ENCODE results near the gene ADGRB2.

ADGRB2 gene

DNA sequence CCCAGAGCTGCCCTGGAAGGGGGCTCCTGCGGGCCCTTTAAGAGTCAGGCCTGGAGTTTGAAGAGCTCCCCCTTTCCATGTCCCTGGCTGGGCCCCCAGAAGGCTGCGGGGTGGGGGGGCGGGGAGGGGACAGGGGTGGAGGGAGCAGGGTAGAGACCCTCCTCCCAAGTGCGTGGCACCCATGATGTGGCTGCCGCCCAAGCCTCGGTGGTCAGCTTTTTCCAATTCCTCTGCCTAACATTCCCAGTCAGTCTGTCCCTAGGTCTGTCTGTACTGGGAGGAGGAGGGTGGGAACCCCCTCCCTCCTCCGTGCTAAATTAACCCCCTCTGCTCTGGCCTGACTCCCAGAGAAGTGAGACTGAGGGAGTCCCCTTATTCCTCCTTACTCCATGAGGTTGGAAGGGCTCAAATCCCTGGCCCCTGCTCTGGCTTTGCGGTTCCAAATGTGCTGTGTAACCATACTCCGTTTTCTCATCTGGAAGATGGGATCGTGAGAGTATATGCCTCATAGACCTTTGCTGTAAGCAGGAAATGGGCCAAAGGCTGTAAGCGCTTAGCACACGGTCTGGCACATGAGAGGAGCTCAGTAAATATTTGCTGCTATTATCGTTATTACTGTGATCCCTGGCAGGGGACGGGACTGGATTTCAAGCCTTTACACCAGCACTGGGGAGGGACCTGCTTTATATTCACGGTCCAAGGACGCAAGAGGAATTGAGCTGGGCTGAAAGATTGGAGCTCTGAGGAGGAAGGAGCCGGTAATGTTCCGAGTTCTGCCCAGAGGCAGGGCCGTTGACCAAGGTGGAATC lies 59.7 kb downstream of the ADGRB2 start:
- H2BK12ac ChIP-seq (ENCODE audit: low read length): peak overlapping the region; percentile 81
- peak overlapping the region; percentile 76 for H3K4ac ChIP-seq (ENCODE audit: low read depth, low read length)
- peak overlapping the region; percentile 70 for H3K18ac ChIP-seq (ENCODE audit: low read length)
- peak overlapping the region; percentile 23 for H4K12ac ChIP-seq (ENCODE audit: low read depth, low read length)
- peaks cover 47% of the 10 kb centered on the region for H3K79me1 ChIP-seq (ENCODE audit: low read length)
- no CpG with 5 or more reads among the region's 19 CpGs for WGBS (ENCODE audit: extremely low coverage, insufficient coverage, insufficient read length)
- H3K4me3 ChIP-seq (ENCODE audit: low read depth, low read length): peak overlapping the region; percentile 68
- H3K9ac ChIP-seq (ENCODE audit: low read length): no peak overlapping the region
- peak overlapping the region; percentile 67 for H3K4me2 ChIP-seq (ENCODE audit: low read length)
- H3K9me3 ChIP-seq (ENCODE audit: insufficient read depth, low read depth, low read length): no peaks in the 10 kb centered on the region
- peak overlapping the region; percentile 84 for H2BK120ac ChIP-seq (ENCODE audit: insufficient read depth, low read length, poor library complexity)
- peak overlapping the region; percentile 78 for H2BK5ac ChIP-seq (ENCODE audit: low read depth, low read length, poor library complexity)
- H2AK5ac ChIP-seq (ENCODE audit: low read length): peak overlapping the region; percentile 60
- no peaks in the 10 kb centered on the region for H3K27me3 ChIP-seq (ENCODE audit: insufficient read depth, low read length)
- H3K4me1 ChIP-seq (ENCODE audit: control insufficient read depth in 1 of 2, insufficient read depth in 2 of 2, low read length in 2 of 2): peaks cover 51 to 60% of the 10 kb centered on the region in 2 experiments
- DNase-seq: peak; percentile 37 to 70
- peak overlapping the region; percentile 50 for H2AFZ ChIP-seq (ENCODE audit: insufficient read depth, low read length, poor library complexity)
- no peak overlapping the region for H3K23ac ChIP-seq (ENCODE audit: low read length)
- peak overlapping the region; percentile 74 for H4K8ac ChIP-seq (ENCODE audit: low read depth, low read length)
- H3K27ac ChIP-seq (ENCODE audit: low read depth, low read length): peak overlapping the region; percentile 65
- peak overlapping the region; percentile 88 for H4K91ac ChIP-seq (ENCODE audit: low read depth, low read length)
- peaks cover 12% of the 10 kb centered on the region for H3K79me2 ChIP-seq (ENCODE audit: control insufficient read depth, insufficient read depth, low read length, poor library complexity)
- peak overlapping the region; percentile 87 for H3K14ac ChIP-seq (ENCODE audit: low read length)
- H3K36me3 ChIP-seq (ENCODE audit: control insufficient read depth in 1 of 2, insufficient read depth in 2 of 2, low read length in 2 of 2): peaks cover 10 to 12% of the 10 kb centered on the region in 2 experiments

DNA sequence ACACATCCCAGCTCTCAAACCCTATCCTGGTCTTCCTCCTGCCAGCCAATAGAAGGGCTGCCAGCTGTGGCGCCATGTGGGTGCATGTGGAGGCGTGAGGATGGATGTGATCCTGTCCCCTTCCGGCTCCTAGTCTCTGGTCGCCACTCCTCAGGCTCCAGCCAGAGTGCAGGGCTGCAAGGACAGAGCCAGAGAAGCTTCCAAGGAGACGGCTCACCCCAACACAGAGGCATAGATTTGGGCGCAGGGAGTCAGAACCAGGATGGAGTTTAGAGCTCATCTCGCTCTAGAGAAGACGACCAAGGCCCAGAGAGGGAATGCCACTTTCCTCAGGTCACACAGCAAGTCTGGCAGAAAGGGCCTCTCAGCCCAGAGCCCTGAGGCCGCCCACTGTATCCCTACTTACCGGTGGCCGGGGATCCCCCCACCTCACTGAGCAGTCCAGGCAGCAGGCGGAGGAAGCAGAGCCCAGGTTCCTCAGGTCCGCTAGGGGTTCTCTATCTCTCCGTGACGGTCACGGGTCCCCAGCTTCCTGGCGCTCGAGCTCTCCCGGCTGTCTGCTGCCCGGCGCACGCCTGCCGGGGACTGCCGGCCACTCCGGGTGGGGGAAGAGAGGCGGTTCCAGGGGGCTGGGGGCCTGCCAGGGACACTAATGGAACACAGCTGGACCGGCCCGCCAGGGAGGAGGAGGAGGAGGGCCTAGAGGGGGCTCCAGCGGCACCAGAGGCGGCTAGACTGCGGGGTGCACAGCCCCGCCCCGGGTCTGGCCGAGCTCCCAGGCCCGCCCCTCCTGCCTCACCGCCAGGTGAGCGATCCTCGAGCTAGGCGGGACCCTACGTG lies 60.5 kb downstream of the ADGRB2 start, which contains the start of gene COL16A1:
Gene COL16A1 (minus strand): TSS at position 587 of the 840 bp plus-strand sequence. CDS start 1,824 bp downstream, outside the sequence.
- Histone ChIP-seq H2BK5ac (ENCODE audit: low read depth, low read length, poor library complexity) (peak within 1 kb of the TSS; percentile 78), H3K23ac (ENCODE audit: low read length) (no peak within 1 kb of the TSS), H4K12ac (ENCODE audit: low read depth, low read length) (peak within 1 kb of the TSS; percentile 32), H3K4me2 (ENCODE audit: low read length) (peak within 1 kb of the TSS; percentile 67), H4K91ac (ENCODE audit: low read depth, low read length) (peak within 1 kb of the TSS; percentile 88), H3K27ac (ENCODE audit: low read depth, low read length) (peak within 1 kb of the TSS; percentile 65), H2BK12ac (ENCODE audit: low read length) (peak within 1 kb of the TSS; percentile 81), H3K79me2 (ENCODE audit: control insufficient read depth, insufficient read depth, low read length, poor library complexity) (peaks cover 12% of the 10 kb centered on the region), H2AFZ (ENCODE audit: insufficient read depth, low read length, poor library complexity) (peak within 1 kb of the TSS; percentile 60), H3K79me1 (ENCODE audit: low read length) (peaks cover 47% of the 10 kb centered on the region), H3K27me3 (ENCODE audit: insufficient read depth, low read length) (no peaks in the 10 kb centered on the region), H3K4me1 (ENCODE audit: control insufficient read depth in 1 of 2, insufficient read depth in 2 of 2, low read length in 2 of 2) (peaks cover 51 to 60% of the 10 kb centered on the region in 2 experiments), H2BK120ac (ENCODE audit: insufficient read depth, low read length, poor library complexity) (peak within 1 kb of the TSS; percentile 84), H3K14ac (ENCODE audit: low read length) (peak within 1 kb of the TSS; percentile 87), H3K4ac (ENCODE audit: low read depth, low read length) (peak within 1 kb of the TSS; percentile 76), H4K8ac (ENCODE audit: low read depth, low read length) (peak within 1 kb of the TSS; percentile 74), H3K4me3 (ENCODE audit: low read depth, low read length) (peak within 1 kb of the TSS; percentile 68), H3K9ac (ENCODE audit: low read length) (peak within 1 kb of the TSS; percentile 81), H3K18ac (ENCODE audit: low read length) (peak within 1 kb of the TSS; percentile 70), H3K9me3 (ENCODE audit: insufficient read depth, low read depth, low read length) (no peaks in the 10 kb centered on the region), H2AK5ac (ENCODE audit: low read length) (peak within 1 kb of the TSS; percentile 42), H3K36me3 (ENCODE audit: control insufficient read depth in 1 of 2, insufficient read depth in 2 of 2, low read length in 2 of 2) (peaks cover 15% of the 10 kb centered on the region in 2 experiments)
- no CpG with 5 or more reads among the region's 40 CpGs for WGBS (ENCODE audit: extremely low coverage, insufficient coverage, insufficient read length)
- DNase-seq: no peak

- H4K12ac ChIP-seq (ENCODE audit: low read depth, low read length): no peak overlapping the region
- H4K91ac ChIP-seq (ENCODE audit: low read depth, low read length): peak overlapping the region; percentile 88
- no peak overlapping the region for H4K8ac ChIP-seq (ENCODE audit: low read depth, low read length)
- peak; percentile 55 to 69 for DNase-seq
- H3K23ac ChIP-seq (ENCODE audit: low read length): no peak overlapping the region
- H3K36me3 ChIP-seq (ENCODE audit: control insufficient read depth in 1 of 2, insufficient read depth in 2 of 2, low read length in 2 of 2): peaks cover 22% of the 10 kb centered on the region in 2 experiments
- H2BK12ac ChIP-seq (ENCODE audit: low read length): peak overlapping the region; percentile 81
- peak overlapping the region; percentile 37 for H3K4ac ChIP-seq (ENCODE audit: low read depth, low read length)
- H3K9me3 ChIP-seq (ENCODE audit: insufficient read depth, low read depth, low read length): no peaks in the 10 kb centered on the region
- peaks cover 12% of the 10 kb centered on the region for H3K79me2 ChIP-seq (ENCODE audit: control insufficient read depth, insufficient read depth, low read length, poor library complexity)
- peak overlapping the region; percentile 68 for H3K4me3 ChIP-seq (ENCODE audit: low read depth, low read length)
- peak overlapping the region; percentile 38 for H3K14ac ChIP-seq (ENCODE audit: low read length)
- H2BK5ac ChIP-seq (ENCODE audit: low read depth, low read length, poor library complexity): peak overlapping the region; percentile 4
- H3K9ac ChIP-seq (ENCODE audit: low read length): peak overlapping the region; percentile 20
- H2BK120ac ChIP-seq (ENCODE audit: insufficient read depth, low read length, poor library complexity): peak overlapping the region; percentile 84
- H3K4me2 ChIP-seq (ENCODE audit: low read length): peak overlapping the region; percentile 67
- no peaks in the 10 kb centered on the region for H3K27me3 ChIP-seq (ENCODE audit: insufficient read depth, low read length)
- WGBS (ENCODE audit: extremely low coverage, insufficient coverage, insufficient read length): no CpG with 5 or more reads among the region's 8 CpGs
- H3K4me1 ChIP-seq (ENCODE audit: control insufficient read depth in 1 of 2, insufficient read depth in 2 of 2, low read length in 2 of 2): peaks cover 49 to 55% of the 10 kb centered on the region in 2 experiments
- H2AK5ac ChIP-seq (ENCODE audit: low read length): peak overlapping the region; percentile 77
- H3K18ac ChIP-seq (ENCODE audit: low read length): peak overlapping the region; percentile 48
- peak overlapping the region; percentile 54 for H3K27ac ChIP-seq (ENCODE audit: low read depth, low read length)
- peaks cover 49% of the 10 kb centered on the region for H3K79me1 ChIP-seq (ENCODE audit: low read length)
- no peak overlapping the region for H2AFZ ChIP-seq (ENCODE audit: insufficient read depth, low read length, poor library complexity)
Observed at GRCh38 chr1:31702836-31703404, 61.2 kb downstream of the ADGRB2 start.
